ENCODE measurements around the gene TMEM252.
A peak's percentile ranks its signal among the peaks of the same experiment; 100 is the strongest.

The TMEM252 gene

GRCh38 chr9:68540712-68541535, at the start of gene TMEM252:
TMEM252 (minus strand) TSS chr9:68540883; CDS start chr9:68540814, 69 bp downstream.
- DNase-seq = no peak

GRCh38 chr9:68585034-68585761, 44.5 kb upstream of the TMEM252 start:
- peak in 1 of 2 experiments; percentile 6 for DNase-seq

- peak; percentile 59 to 87 for DNase-seq
These were observed 43.7 kb upstream of the TMEM252 start for GRCh38 chr9:68584189-68585033.

GRCh38 chr9:68581696-68582095, 41.0 kb upstream of the TMEM252 start:
- no peak for DNase-seq

- DNase-seq = no peak
These were observed 37.3 kb upstream of the TMEM252 start for GRCh38 chr9:68577774-68578591.

- no peak for DNase-seq
These were observed 35.1 kb upstream of the TMEM252 start for GRCh38 chr9:68575817-68576216.

- peak in 1 of 2 experiments; percentile 27 for DNase-seq
These were observed 33.5 kb upstream of the TMEM252 start for GRCh38 chr9:68574150-68574549.

GRCh38 chr9:68567565-68567964, 26.9 kb upstream of the TMEM252 start:
- DNase-seq = no peak

GRCh38 chr9:68562461-68562860, 21.8 kb upstream of the TMEM252 start:
- peak; percentile 15 to 51 for DNase-seq

- DNase-seq = peak in 1 of 2 experiments; percentile 26
These were observed 19.6 kb upstream of the TMEM252 start for GRCh38 chr9:68560071-68560844.

- no peak for DNase-seq
These were observed 17.9 kb upstream of the TMEM252 start for GRCh38 chr9:68558545-68558944.

GRCh38 chr9:68555437-68556150, 14.9 kb upstream of the TMEM252 start:
- DNase-seq = no peak

GRCh38 chr9:68552700-68553476, 12.2 kb upstream of the TMEM252 start:
- no peak for DNase-seq

GRCh38 chr9:68551191-68551590, 10.5 kb upstream of the TMEM252 start:
- no peak for DNase-seq

- no peak for DNase-seq
These were observed 7.6 kb upstream of the TMEM252 start for GRCh38 chr9:68548241-68548640.

GRCh38 chr9:68547417-68547816, 6.7 kb upstream of the TMEM252 start:
- DNase-seq = no peak

- DNase-seq = no peak
These were observed 6.1 kb upstream of the TMEM252 start for GRCh38 chr9:68546596-68547390.

- DNase-seq = peak; percentile 47 to 68
These were observed 4.5 kb upstream of the TMEM252 start for GRCh38 chr9:68545033-68545705.
